ENCODE results near the gene FAM185A.
"Not testable (repeated sequence)": the region's sequence is repeated elsewhere in the genome, so short reads cannot be mapped to it uniquely, and the experiment has no call there.

The FAM185A gene

GRCh38 chr7:102748605-102749444 lies at the start of gene FAM185A:
FAM185A (plus strand) TSS chr7:102748999; CDS start chr7:102749208, 209 bp downstream.
- DNase-seq: peak; percentile 99

DNA sequence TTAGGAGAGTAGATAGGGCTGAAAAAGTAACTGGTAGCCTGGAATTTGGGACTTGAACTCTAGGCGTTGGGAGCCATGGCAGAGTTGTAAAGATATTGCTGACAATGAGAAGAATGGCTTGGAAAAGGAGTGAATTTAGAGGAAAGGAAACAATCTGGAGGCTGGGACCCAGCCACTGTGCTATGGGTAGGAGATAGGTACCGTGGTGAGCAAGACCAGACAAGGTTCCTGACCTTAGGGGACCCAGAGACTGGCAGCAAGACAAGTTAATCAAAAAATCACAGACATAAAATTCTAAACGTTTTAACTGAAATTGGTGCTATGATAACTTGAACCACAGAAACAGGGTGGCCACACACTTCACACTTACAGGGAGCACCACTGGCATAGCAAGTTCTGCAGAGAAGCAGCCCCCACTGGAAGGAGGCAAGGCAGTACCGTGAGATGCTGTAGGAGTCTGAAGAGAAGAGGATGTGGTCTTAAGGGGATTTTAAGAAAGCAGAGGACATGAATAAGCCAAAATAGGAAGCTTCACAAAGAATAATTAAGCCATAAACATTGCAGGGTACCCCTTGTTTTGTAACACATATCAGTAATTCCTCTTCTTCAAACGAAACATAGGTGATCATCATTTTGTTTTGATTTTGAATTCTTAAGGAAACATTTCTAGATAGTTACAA lies 35.6 kb upstream of the FAM185A start:
- not testable (repeated sequence) for DNase-seq

- not testable (repeated sequence) for DNase-seq
Measured at GRCh38 chr7:102713691-102714080, 35.1 kb upstream of the FAM185A start.

DNA sequence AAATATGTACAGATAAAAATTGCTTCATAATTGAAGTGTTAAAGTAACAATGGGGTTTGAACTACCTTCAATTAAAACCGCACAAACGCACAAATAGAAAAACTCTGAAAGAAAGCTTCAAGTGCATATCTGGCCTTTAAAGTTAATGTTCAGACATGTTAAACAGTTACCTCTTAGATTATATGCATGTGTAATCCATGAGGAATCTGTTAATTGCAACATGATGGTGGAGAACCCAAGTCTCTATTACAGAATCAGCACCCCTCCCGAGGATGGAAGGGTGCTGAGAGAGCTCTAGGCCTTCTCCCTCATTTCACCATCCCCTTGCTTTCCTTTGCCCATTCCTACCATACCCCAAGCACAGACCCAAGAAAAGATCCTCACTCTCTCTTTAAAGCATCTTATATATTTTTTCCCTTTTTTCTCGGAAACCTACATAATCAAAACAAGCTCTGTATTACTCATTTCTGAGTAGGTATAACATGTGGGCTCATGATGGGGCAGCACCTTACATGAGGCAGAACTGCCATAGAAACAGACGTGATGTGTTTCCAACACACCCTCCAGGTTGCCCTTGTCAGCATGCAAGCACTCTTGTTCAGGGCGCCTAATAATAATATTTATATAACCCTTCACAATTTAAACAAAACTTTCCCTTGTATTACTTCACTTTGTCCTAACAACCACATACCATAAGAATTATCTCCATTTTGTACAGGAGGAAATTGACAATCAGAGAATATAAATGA lies 33.9 kb upstream of the FAM185A start:
- not testable (repeated sequence) for DNase-seq

GRCh38 chr7:102715718-102716117 lies 33.1 kb upstream of the FAM185A start:
- not testable (repeated sequence) for DNase-seq

DNA sequence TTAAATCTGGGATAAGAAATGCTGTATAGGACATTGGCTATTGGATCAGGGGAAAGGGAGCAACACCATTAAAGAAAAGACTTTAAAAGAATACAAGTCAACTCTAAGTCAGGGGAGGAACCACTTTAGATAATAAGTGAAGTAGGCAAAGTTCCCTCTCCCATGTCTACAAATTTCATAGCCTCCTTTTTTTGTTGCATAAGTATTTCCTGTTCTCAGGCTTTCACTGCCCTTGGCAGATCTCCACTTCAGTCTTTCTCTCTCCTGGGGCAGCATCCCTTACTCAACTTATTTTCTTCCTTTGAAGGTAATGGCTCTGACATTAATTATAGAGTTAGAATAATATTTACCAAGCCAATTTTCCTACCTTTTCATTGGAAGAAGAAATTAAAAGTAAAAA lies 30.3 kb upstream of the FAM185A start:
- DNase-seq: not testable (repeated sequence)

GRCh38 chr7:102726170-102726569 lies 22.6 kb upstream of the FAM185A start:
- DNase-seq: not testable (repeated sequence)

DNA sequence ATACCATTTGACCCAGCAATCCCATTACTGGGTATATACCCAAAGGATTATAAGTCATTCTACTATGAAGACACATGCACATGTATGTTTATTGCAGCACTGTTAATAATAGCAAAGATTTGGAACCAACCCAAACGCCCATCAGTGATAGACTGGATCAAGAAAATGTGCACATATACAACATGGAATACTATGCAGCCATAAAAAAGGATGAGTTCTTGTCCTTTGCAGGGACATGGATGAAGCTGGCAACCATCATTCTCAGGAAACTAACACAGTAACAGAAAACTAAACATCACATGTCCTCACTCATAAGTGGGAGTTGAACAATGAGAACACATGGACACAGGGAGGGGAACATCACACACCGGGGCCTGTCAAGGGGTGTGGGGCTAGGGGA lies 19.1 kb upstream of the FAM185A start:
- not testable (repeated sequence) for DNase-seq

DNA sequence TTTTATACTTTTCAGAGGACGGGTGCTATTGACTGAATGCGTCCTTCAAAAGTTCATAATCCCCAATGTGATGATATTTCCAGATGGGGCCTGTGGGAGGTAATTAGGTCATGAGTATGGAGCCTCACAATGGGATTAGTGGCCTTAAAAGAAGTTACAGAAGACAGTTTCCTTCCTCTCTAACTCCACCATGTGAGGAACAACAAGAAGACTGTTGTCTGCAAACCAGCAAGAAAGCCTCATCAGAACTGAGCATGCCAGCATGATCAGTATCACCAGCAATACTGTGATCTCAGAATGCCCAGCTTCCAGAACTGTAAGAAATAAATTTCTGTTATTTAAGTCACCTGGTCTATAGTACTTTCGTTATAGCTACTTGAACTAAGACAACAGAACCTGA lies 18.4 kb upstream of the FAM185A start:
- not testable (repeated sequence) for DNase-seq

DNA sequence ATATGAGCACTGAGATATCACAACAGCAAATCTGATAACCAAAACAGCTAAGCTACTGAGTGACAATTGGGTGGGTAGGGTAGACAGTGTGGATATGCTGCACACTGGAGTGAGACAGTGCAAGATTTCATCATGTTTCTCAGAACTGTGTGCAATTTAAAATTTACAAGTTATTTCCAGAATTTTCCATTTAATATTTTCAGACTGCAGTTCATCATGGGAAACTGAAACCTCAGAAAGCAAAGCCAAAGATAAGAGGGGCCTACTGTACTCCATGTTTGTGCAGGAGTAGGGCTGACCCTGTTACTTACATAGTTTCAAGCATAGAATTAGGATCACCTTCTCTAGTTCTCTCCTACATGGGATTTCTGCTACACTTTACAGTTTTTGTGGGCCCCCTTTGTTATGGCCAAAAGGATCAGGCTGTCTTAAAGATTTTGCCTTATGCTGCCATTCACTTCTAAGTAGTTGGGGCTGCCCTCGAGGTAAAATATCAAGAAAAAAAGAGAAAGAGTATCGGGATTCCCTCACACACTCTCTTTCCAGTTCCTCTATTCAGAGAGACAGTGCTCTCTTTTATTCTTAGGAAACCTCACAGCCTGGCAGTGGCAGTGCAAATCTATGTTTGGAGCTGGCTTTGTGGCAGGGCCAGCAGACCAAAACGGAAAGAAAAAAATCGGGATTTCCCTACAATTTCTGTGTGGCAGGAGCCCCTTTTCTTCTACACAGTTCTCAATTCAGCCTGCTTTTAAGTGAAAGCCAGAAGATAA lies 6.6 kb upstream of the FAM185A start:
- not testable (repeated sequence) for DNase-seq

- not testable (repeated sequence) for DNase-seq
Measured at GRCh38 chr7:102743861-102744260, 4.9 kb upstream of the FAM185A start.

DNA sequence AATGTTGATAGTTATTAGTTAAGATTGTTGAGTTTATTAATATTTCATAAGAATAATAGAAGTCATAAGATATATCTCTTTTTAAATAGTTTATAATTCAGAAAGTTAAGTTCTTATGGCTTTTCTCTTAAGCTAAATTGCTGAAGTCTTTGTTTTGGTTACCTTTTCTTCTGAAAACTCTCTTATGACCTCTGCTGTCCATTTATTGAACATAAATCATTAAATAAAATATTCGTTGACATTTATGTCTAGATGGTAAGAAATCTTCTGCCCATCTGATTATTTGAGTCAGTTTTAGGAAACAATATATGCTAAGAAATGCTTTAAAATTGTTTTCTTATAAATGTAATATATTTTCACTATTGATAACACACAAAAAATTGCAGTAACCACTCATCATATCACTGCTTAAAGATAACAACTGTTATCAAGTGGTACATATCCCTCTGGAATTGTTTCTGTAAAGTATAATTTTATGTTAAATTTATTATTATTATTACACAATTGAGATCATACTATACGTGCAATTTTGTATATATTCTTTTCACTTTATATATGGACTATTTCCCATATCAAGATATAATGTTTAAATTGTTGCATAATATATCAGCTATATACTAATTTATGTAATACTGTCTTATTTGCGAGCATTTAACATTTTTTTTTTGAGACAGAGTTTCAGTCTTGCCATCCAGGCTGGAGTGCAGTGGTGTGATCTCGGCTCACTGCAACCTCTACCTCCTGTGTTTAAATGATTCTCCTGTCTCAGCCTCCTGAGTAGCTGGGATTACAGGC lies 3.1 kb upstream of the FAM185A start:
- not testable (repeated sequence) for DNase-seq

- DNase-seq: not testable (repeated sequence)
Measured at GRCh38 chr7:102749445-102749786, 617 bp downstream of the FAM185A start.

DNA sequence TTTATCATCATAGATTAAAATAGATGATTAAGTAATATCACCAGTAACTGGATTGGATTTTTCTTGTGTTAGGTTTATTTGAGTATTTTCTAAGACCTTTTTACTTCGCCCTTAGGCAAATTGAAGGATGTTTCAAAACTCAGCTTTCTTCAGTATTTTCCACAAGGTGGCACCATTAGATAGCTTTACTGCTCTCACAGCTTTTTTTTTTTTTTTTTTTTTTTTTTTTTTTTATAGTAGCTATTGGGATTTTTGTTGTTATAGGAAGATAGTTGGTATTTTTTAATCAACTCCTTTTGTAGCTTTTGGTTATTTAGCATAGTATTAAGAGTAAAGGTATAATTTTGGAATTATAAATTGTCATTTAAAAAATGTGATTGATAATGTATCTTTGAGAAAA lies 9.4 kb downstream of the FAM185A start:
- not testable (repeated sequence) for DNase-seq

DNA sequence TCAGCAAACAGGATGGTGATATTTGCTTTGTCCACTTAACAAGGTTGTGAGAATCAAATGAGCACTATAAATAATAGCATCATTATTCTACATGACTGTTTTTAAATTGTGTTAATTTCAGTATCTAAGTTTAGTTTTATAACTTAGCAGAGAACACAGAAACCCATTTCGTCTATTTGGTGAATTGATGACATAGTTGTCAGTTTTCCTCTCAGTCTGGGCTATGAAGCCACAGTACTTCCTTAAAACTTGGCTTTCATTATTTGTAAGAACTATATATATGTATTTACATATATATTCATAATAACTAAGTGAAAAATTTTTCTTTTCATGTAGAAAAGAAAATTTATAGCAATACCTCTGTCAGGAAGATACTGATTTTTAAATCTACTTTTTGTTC lies 11.1 kb downstream of the FAM185A start:
- DNase-seq: not testable (repeated sequence)

GRCh38 chr7:102761234-102761633 lies 12.4 kb downstream of the FAM185A start:
- DNase-seq: not testable (repeated sequence)

DNA sequence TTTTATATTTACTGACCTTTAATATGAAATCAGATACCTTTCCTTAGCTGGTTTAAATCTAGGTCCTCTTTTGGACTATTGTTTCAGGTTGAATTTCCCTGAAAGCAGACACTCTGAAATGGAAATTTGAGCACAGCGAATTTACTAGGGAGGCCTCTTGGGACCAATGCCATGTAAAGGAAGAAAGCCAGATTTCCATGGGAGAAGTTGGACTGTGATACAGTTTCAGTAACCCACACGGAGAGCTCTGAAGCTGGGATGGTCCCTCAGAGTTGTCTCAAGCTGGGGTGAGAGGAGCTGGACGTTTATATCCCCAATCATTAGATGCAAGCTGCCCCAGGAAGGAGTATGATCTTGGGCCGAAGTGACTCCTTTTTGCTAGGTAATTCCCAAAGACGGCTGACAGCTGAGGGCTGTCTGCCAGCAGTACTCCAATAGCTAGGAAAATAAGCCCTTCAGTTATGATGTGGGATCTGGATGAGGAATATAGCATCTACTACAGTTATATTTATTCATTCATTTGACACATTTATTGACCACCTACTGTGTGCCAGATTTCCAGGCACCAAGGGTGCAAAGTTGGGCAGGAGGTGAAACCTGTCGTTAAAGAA lies 14.6 kb downstream of the FAM185A start:
- not testable (repeated sequence) for DNase-seq

DNA sequence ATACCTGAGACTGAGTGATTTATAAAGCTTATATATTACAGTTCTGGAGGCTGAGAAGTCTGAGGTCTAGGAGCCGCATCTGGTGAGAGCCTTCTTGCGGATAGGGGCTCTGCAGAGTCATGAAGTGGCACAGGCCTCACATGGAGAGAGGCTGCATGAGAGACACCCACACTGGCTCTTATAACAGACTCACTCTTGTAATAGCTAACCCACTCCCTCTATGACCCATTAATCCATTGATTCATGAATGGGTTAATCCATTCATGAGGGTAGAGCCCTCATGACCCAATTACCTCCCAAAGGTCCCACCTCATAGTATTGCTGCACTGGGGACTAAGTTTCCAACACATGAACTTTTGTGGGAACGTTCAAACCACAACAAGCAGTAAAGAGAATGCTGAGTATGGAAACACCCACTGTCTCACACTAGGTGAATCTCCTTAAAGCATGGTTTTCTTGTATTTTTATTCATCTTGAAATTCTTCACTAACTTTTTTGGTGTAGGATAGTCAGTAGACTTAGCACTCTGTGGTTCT lies 20.9 kb downstream of the FAM185A start:
- not testable (repeated sequence) for DNase-seq

- not testable (repeated sequence) for DNase-seq
Measured at GRCh38 chr7:102770467-102770866, 21.7 kb downstream of the FAM185A start.

DNA sequence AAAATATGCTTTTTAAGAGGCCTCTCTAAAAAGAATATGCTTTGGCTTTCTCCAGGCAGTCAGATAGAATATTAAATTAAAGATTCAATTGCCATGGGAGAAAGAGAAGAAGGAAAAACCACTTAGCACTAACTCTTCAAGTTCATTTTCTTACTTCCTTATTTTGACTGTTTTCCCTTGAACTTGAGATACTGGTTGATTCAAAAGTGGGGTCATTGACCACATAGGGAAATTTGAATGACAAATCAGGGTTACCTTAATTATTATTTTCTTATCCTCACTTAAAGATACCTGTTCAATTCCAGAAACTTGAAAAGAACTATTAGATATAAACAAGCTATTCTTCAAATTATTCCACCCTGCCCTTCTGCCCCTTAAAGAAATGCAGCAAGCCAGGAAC lies 27.4 kb downstream of the FAM185A start:
- DNase-seq: not testable (repeated sequence)

DNA sequence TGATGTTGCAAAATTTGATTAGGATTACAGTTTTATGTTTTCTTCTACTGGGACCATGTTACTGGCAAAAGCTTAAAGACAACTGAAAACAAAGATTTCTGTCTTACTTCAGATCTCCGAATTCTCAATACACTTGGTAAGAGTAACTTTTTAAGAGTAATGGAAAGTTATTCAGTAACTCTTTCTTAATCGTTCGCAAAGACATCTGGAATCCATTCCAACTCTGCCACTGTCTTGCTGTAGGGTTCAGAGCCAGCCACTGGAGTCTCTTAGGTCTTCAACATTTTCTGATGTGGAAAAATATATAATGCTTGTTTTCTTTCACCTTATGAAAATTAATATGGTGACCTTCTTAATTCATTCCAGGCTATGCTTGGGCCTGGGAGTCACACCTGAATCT lies 29.9 kb downstream of the FAM185A start:
- DNase-seq: not testable (repeated sequence)

Measured in COR-L47 (cell line).